ENCODE results near the gene FNIP2. TPM values are rescaled to one million over a fixed set of nuclear protein-coding genes. Genes with fewer than 3 reads are reported as not detected.
"Not testable (repeated sequence)": the region's sequence is repeated elsewhere in the genome, so short reads cannot be mapped to it uniquely, and the experiment has no call there.

The FNIP2 gene
- total and polyA plus RNA-seq, 3 donors from 2014 or later = 23.5 to 28.4 (median 25.0) TPM

GRCh38 chr4:158808399-158808798, 39.6 kb downstream of the FNIP2 start:
- WGBS, 2 donors = 80 to 91% methylated on average over 3 of the region's 3 CpGs
- DNase-seq = no peak
- Histone ChIP-seq H3K36me3 (ENCODE audit: low read depth, missing control alignments) (no peaks in the 10 kb centered on the region), H3K27me3 (no peaks in the 10 kb centered on the region), H3K27ac (no peak overlapping the region), H3K9me3 (no peaks in the 10 kb centered on the region), H3K4me3 (no peak overlapping the region), H3K4me1 (peaks cover 15% of the 10 kb centered on the region)
- intact Hi-C loops (cut with DNase I; ENCODE audit: low total_unique reads) = no loop called here
- TF ChIP-seq POLR2A (IDR thresholded peaks at IDR 0.05) (no peak), CTCF (IDR thresholded peaks at IDR 0.05) (no peak)

GRCh38 chr4:158809208-158809607, 40.4 kb downstream of the FNIP2 start:
- peaks cover 15% of the 10 kb centered on the region for H3K4me1 ChIP-seq
- WGBS, 2 donors = 97 to 99% methylated on average over 4 of the region's 4 CpGs
- H3K27ac ChIP-seq; DNase-seq; H3K27me3 ChIP-seq; H3K36me3 ChIP-seq (ENCODE audit: low read depth, missing control alignments); H3K4me3 ChIP-seq; H3K9me3 ChIP-seq; intact Hi-C loops (cut with DNase I; ENCODE audit: low total_unique reads): not testable (repeated sequence)

- no peak overlapping the region for H3K4me3 ChIP-seq
- peak overlapping the region in 1 of 2 donors; percentile 63 for H3K27ac ChIP-seq
- H3K36me3 ChIP-seq (ENCODE audit: low read depth, missing control alignments) = no peaks in the 10 kb centered on the region
- peak; percentile 26 for DNase-seq
- peaks cover 15% of the 10 kb centered on the region for H3K4me1 ChIP-seq
- no peaks in the 10 kb centered on the region for H3K27me3 ChIP-seq
- H3K9me3 ChIP-seq = no peaks in the 10 kb centered on the region
- intact Hi-C loops (cut with DNase I; ENCODE audit: low total_unique reads) = no loop called here
- 49 to 51% methylated on average over 6 of the region's 6 CpGs for WGBS, 2 donors
- TF ChIP-seq CTCF (IDR thresholded peaks at IDR 0.05) (no peak), POLR2A (IDR thresholded peaks at IDR 0.05) (no peak)
These were observed 41.0 kb downstream of the FNIP2 start for GRCh38 chr4:158809611-158810486.

- Histone ChIP-seq H3K27me3 (no peaks in the 10 kb centered on the region), H3K4me3 (no peak overlapping the region), H3K9me3 (no peaks in the 10 kb centered on the region), H3K27ac (peak overlapping the region in 1 of 2 donors; percentile 63), H3K4me1 (peaks cover 15% of the 10 kb centered on the region), H3K36me3 (ENCODE audit: low read depth, missing control alignments) (no peaks in the 10 kb centered on the region)
- WGBS, 2 donors = 41 to 47% methylated on average over 3 of the region's 3 CpGs
- intact Hi-C loops (cut with DNase I; ENCODE audit: low total_unique reads) = no loop called here
- TF ChIP-seq CTCF (IDR thresholded peaks at IDR 0.05) (no peak), POLR2A (IDR thresholded peaks at IDR 0.05) (no peak)
- peak; percentile 69 for DNase-seq
These were observed 41.8 kb downstream of the FNIP2 start for GRCh38 chr4:158810487-158811215.

GRCh38 chr4:158811216-158811540, 42.4 kb downstream of the FNIP2 start:
- intact Hi-C loops (cut with DNase I; ENCODE audit: low total_unique reads) = no loop called here
- TF ChIP-seq CTCF (IDR thresholded peaks at IDR 0.05) (no peak), POLR2A (IDR thresholded peaks at IDR 0.05) (no peak)
- H3K9me3 ChIP-seq = no peaks in the 10 kb centered on the region
- H3K4me3 ChIP-seq = no peak overlapping the region
- H3K36me3 ChIP-seq (ENCODE audit: low read depth, missing control alignments) = no peaks in the 10 kb centered on the region
- peak overlapping the region in 1 of 2 donors; percentile 63 for H3K27ac ChIP-seq
- peaks cover 15% of the 10 kb centered on the region for H3K4me1 ChIP-seq
- H3K27me3 ChIP-seq = no peaks in the 10 kb centered on the region
- DNase-seq = no peak

Measured in testis (tissue), 3 donors.